Fibroblast of skin of back (primary cell): ENCODE measurements around the gene C4orf54.

Experiments used
- DNase-seq: peaks from one replicate; pipeline ENCODE4 v3.0.0-alpha.2; 2013

C4orf54 gene

DNA sequence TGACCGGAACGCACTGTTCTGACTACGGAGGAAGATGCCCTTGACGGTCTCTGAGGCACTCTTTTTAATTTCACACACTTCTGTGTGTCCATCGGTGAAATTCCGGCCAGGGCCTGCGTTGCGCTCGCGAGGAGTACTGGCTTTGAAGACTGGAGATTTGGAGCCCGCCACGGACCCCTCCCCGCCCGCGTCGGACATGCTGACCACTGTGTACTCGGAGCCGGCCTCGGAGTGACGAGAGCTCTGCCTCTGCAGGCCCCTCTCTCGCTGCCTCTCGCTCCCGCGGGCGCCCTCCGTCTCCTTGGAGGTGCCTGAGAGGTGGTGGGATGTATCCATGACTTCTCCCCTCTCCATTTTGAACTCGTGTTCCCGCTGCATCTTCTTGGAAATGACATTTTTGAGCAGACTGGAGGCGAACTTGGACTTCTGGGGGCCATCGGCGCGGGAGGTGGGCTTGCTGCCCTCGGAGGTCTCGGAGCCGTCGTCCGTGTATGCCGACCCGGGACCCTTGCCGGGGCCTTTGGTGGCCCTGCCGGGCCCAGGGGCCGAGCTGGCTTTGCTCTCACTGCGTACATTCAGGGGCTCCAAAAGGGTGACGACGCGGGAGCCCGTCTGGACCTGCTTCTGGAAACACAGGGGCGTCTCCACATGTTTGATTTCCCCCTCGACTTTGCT, 5.7 kb downstream of the C4orf54 start:
- DNase-seq, result no peak

DNA sequence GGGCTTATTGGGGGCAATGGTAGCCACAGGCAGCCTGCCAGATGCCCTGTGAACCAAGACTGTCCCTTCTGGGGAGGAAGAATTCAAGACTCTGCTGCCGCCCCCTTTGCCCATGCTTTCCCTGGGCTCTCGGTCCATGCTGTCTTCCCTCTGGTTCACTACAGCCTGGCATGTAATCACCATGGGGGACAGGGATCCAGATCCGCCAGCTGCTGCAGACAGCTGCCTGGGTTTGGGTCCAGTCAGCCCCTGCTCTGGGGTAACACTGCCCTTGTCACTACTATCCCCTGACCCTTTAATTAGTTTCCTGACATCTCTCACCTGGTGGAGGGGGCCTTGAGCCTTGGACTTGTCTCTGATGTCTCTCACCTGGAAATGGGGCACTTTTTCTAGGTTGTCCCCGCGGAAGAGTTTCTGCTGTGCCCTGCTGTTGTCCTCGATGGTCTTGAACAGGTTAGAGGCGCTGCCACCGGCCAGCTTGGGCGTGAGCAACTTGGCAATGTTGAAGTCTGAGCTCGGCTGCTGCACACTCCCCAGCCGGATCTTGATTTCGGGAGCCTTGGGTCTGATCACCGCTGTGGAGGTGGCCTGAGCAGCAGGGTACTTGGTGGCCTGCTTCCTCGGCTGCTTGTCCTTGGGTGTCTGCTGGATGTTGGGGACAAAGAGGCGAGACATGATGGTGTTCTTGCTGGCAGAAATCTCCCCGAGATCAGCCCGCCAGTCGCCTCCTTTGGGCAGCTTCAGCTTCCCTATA, 6.4 kb downstream of the C4orf54 start:
- no peak for DNase-seq

DNA sequence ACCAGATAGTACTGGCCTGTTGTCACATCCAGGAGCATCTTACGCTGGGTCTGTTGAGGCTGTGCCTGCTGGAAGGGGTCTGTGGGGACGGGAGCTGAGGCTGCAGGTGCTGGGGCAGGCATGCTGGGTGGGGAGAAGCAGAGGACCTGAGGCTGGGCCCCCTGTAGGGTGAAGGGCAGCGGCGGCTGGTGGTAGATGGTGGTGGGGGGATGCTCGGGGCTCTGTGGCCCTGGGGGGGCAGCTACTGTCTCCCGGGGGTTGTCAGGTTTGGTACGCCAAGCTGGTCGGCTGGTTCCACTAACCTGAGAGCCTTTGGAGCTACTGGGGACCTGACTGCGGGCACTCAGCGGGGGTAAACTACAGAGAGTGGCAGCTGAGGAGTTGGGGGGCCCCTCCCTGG, 7.8 kb downstream of the C4orf54 start:
- no peak for DNase-seq

- DNase-seq, result no peak
These were observed 8.4 kb downstream of the C4orf54 start for GRCh38 chr4:99649208-99649607.

- DNase-seq, result no peak
These were observed 9.3 kb downstream of the C4orf54 start for GRCh38 chr4:99648321-99648720.

- no peak for DNase-seq
These were observed 10.6 kb downstream of the C4orf54 start for GRCh38 chr4:99647071-99647470.

- DNase-seq, result no peak
These were observed 12.0 kb downstream of the C4orf54 start for GRCh38 chr4:99645638-99646037.

DNA sequence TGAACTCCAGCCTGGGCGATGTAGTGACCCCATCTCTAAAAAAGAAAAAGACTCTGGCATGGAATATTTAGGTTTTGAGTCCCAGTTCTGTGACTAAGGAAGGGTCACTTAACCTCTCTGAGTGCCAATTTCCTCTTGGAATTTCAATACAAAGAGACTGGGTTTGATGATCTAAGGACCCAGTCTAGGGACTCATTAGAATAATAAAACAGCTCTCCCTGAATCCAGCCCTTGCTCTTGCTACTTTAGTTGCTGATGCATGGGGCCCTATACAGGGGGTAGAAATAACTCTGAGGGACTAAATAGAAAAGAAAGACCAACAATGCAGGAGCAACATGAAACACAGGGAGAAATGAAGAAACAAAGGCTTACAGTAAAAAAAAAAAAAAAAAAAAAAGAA, 12.6 kb downstream of the C4orf54 start:
- no peak for DNase-seq

GRCh38 chr4:99644453-99644852, 13.2 kb downstream of the C4orf54 start:
- DNase-seq, result no peak

DNA sequence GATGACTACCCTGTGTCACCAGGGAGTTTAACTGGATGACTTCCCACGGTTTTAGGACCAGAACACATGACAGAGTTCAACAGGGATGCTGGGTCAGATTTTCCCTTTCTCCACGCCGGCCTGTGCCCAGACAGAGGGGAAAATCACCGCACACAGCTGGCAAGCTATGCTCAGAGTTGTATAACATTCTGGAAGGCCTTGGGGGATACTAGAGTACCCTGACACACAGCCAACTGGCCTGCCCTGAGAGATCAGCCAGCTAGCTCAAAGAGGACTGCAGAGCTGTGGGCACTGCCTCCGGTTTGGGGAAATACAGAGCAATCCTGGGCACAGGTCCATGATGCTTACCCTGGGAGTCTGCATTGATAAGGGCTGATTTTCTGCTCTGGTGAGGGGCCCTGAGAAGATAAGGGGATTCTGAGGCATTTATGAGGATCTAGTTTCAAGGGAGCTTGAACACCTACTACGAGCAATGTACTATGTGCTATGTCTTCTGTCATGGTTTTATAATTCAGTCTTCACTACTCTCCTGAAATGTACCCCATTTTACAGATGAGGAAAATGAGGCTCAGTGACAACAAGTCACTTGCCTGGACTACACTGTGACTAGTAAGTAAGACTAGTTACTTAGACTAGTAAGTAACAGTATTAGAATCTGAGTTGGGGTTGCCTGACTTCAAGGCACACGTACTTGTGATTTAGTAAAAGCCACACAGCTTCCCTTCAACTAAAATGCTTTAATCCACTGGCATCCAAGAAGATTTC, 14.7 kb downstream of the C4orf54 start:
- DNase-seq, result no peak

- DNase-seq, result no peak
These were observed 17.0 kb downstream of the C4orf54 start for GRCh38 chr4:99640676-99641075.

GRCh38 chr4:99637174-99637573, 20.5 kb downstream of the C4orf54 start:
- no peak for DNase-seq

DNA sequence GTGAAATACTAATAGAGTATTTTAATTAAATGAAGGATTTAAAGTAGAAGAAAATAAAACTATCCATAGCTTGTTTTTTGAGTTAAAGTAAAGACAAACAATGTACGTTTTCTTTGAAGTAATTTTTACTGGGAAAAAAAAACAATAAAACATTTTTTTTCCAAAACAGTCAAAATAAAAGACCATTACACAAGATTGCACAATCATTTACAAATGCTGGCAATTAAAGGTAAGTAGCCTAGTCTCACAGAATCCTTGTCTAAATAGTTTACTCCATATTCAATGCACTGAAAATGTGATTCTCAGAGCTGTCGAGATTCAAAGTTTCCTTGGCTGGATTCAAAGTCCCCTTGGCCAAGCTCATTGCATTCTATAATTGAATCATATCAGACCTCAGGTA, 21.2 kb downstream of the C4orf54 start:
- DNase-seq, result no peak

- DNase-seq, result no peak
These were observed 22.0 kb downstream of the C4orf54 start for GRCh38 chr4:99635601-99636000.

DNA sequence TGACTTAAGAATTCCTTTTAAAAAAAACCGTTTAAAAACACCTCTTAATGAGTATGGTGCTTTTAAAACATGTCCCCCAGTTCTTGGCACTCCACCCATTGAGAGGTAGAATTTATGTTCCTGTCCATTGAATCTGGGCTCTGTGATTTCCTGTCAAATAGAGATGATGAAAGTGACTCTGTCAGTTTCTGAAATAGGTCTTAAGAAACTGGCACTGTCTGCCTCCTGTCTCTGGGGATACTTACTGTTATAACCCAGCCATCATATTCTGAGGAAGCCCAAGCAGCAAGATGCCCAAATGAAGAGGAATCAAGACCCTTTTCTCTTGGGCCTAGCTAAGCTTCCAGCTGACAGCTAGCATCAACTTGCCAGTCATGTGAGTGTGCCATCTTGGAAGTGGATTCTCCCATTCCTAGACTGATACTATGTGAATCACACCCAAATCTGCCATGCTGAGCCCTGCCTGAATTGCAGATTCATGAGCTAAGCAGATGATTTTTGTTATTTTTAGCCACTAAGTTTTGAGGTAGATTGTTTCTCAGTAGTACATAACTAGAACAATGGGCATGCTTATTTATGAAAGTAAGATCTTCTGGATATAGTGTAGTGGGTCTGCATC, 22.8 kb downstream of the C4orf54 start:
- DNase-seq, result no peak

- DNase-seq, result no peak
These were observed 23.9 kb downstream of the C4orf54 start for GRCh38 chr4:99633772-99634171.

- no peak for DNase-seq
These were observed 26.7 kb downstream of the C4orf54 start for GRCh38 chr4:99630857-99631360.

GRCh38 chr4:99629962-99630554, 27.6 kb downstream of the C4orf54 start:
- DNase-seq, result no peak

GRCh38 chr4:99628040-99628439, 29.6 kb downstream of the C4orf54 start:
- no peak for DNase-seq

DNA sequence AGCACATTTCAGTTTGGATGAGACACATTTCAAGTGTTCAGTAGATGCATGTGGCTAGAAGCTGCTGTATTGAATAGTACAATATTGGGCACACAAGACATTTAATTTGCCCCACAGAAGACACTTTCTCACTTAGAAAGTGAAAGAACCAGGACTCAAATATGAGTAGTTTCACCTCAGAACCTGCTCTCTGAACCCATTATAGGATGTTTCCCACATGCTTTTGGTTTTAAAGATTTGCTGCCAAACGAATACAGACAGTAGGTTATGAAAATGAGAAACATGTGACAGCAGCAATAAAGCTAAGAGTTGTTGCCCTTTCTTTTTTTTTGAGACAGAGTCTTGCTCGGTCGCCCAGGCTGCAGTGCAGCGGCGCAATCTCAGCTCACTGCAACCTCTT, 32.3 kb downstream of the C4orf54 start:
- no peak for DNase-seq

GRCh38 chr4:99624141-99624719, 33.4 kb downstream of the C4orf54 start:
- no peak for DNase-seq

DNA sequence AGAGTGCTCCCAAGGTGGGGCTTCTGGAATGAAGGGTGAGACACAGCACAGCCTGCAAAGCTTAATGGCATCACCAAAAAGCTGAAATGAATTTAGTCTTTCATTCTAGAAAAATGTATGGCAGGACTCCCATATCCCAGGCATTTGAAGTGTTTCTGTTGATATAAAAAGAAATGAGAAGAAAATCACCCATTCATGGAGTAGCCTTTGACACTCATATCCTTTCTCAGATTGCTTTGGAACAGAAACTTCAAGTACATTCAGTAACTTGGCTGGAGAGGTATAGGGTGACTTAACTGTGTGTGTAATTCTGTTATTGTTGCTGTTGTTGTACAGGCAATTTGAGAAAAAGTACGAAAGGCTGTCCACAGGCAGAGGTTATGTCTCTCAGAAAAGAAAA, 35.3 kb downstream of the C4orf54 start:
- DNase-seq, result no peak
